ENCODE data around the gene LAPTM4A.
A peak's percentile ranks its signal among the peaks of the same experiment; 100 is the strongest.

The LAPTM4A gene

DNA sequence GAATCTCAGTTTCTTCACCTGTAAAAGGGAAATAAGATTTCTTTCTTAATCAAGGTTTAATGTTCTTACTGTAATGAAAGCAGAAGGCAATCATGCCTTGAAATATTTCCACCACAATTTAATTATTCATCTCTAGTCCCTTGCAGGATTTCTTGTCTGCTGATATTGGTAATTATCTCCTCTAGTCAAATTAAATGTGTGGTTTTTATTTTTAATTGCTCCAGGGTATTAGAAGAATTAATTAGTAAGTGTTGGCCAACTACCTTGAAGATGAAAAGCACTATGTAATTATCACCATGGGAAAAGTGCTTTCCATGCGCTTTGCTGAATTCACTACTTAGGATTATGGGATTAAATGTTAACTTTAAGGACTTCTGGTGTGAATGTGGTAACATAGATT lies 8.7 kb upstream of the LAPTM4A start:
- H3K9me3 ChIP-seq (replicated peaks in 1 of 11): peaks cover 0 to 9% (median 4%) of the 10 kb centered on the region in 11 experiments; a peak in 1 of 22 replicates
- no peak overlapping the region for H3K27ac ChIP-seq
- H3K4me2 ChIP-seq: no peak overlapping the region
- H4K20me1 ChIP-seq: no peaks in the 10 kb centered on the region
- H3K36me3 ChIP-seq: no peaks in the 10 kb centered on the region
- no peaks in the 10 kb centered on the region for H3K4me1 ChIP-seq
- H3K4me3 ChIP-seq: no peak overlapping the region
- TF ChIP-seq Cebpa-rat (IDR thresholded peaks at IDR 0.05): no peak
- H3K27me3 ChIP-seq: no peaks in the 10 kb centered on the region
- no peak overlapping the region for H3K9ac ChIP-seq

DNA sequence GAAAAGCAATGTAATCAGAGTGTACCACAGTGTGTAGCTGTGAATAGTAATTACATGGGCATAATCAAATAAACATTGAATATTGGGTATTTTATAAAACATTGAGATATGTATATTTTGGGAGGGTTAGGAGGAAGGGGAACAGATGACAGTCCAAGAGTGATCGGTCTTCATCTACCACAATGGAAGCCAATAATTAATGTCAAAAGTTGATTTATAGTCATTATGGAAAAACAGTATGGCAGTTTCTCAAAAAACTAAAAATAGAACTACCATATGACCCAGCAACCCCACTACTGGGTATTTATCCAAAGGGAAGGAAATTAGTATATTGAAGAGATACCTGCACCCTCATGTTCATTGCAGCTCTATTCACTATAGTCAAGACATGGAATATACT lies 5.8 kb upstream of the LAPTM4A start:
- no peaks in the 10 kb centered on the region for H3K27me3 ChIP-seq
- peaks cover 7 to 12% (median 8%) of the 10 kb centered on the region in 10 experiments for H3K4me1 ChIP-seq
- no peak overlapping the region for H3K4me3 ChIP-seq
- H3K4me2 ChIP-seq: no peak overlapping the region
- H3K27ac ChIP-seq: no peak overlapping the region
- no peak overlapping the region for H3K9ac ChIP-seq
- no peaks in the 10 kb centered on the region for H4K20me1 ChIP-seq
- no peaks in the 10 kb centered on the region for H3K36me3 ChIP-seq
- no peak for TF ChIP-seq Cebpa-rat (IDR thresholded peaks at IDR 0.05)
- H3K9me3 ChIP-seq (replicated peaks in 1 of 11): no peaks in the 10 kb centered on the region

DNA sequence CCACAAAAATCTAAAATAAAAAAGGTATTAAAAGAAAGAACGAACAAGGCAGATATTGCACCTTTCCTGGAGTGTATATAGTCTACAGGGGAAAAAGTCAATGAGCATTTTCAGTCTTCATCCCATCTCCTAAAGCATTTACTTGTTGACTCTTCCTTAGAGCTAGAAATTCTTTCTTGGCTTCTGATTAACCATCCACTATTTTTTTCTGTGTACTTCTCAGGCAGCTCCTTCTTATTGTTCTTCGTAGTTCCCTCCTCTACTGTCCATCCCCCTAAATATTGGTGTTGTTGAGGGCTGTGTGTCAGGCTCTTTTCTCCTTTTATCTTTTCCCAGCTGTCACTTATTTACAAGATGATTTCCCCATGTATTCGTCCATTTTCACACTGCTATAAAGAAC lies 3.5 kb upstream of the LAPTM4A start:
- Histone ChIP-seq H3K27ac (no peak overlapping the region), H3K4me3 (no peak overlapping the region), H3K36me3 (no peaks in the 10 kb centered on the region), H3K4me1 (peaks cover 10 to 14% (median 11%) of the 10 kb centered on the region in 10 experiments), H3K9ac (no peak overlapping the region), H3K9me3 (replicated peaks in 1 of 11) (no peaks in the 10 kb centered on the region), H4K20me1 (peaks cover 0 to 6% (median 0%) of the 10 kb centered on the region in 11 experiments; a peak in 1 of 22 replicates), H3K27me3 (no peaks in the 10 kb centered on the region), H3K4me2 (no peak overlapping the region)
- TF ChIP-seq Cebpa-rat (IDR thresholded peaks at IDR 0.05): no peak

DNA sequence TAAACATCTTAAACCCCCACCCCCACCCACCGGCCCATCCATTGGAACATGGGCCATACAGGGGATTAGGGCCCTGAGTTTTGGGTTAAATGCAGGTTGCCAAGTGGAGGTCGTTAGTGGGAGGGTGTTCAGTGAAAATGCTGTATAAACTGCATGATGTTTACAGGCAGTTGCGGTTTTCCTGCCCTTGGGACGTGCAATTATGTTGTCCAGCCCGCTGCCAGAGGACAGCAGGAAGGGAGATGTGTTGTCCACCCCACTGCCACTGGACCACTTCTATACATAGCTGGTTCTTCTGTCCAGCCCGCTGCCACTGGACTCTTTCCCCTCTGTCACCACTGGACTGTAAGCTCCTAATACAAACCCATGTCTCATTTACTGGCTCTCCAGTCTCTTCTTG lies 2.7 kb upstream of the LAPTM4A start:
- no peaks in the 10 kb centered on the region for H3K27me3 ChIP-seq
- TF ChIP-seq Cebpa-rat (IDR thresholded peaks at IDR 0.05): no peak
- no peak overlapping the region for H3K4me2 ChIP-seq

DNA sequence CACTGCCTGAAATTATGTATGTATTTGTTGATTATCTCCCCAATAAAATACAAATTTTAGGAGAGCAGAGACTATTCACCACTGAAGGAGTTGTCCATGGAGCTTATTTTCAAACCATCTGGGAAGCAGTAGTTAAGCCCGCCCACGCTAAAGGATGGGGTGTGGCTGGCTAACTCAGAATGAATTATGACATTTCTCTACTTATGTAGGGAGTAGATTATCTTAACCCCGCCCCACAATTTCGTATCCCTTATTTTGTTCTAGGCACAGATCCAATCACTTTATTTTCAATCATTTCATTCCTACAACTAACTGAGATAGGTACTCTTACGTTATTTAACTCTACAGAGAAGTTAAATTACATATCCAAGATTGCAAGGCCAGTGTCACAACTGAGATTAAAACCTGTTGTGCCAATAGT lies 1.4 kb upstream of the LAPTM4A start:
- Histone ChIP-seq H3K9me3 (replicated peaks in 1 of 11) (no peaks in the 10 kb centered on the region), H3K27ac (peak overlapping the region in 4 of 11 experiments; percentile 92 to 99 (median 96); a peak in 7 of 22 replicates), H4K20me1 (peaks cover 0 to 18% (median 1%) of the 10 kb centered on the region in 11 experiments; a peak in 7 of 22 replicates), H3K9ac (peak overlapping the region in 3 of 11 experiments; percentile 94 to 96 (median 95); a peak in 6 of 22 replicates), H3K4me3 (peak overlapping the region in 7 of 10 experiments; percentile 79 to 94 (median 84); a peak in 8 of 20 replicates), H3K36me3 (peaks cover 0 to 7% (median 0%) of the 10 kb centered on the region in 11 experiments; a peak in 2 of 22 replicates), H3K27me3 (no peaks in the 10 kb centered on the region), H3K4me1 (peaks cover 22 to 28% (median 24%) of the 10 kb centered on the region in 10 experiments), H3K4me2 (peak overlapping the region; percentile 73 to 97 (median 83))
- TF ChIP-seq Cebpa-rat (IDR thresholded peaks at IDR 0.05): no peak

More for the DNA sequence above, 2.7 kb upstream of the LAPTM4A start:
- Histone ChIP-seq H4K20me1 (peaks cover 0 to 6% (median 0%) of the 10 kb centered on the region in 11 experiments; a peak in 3 of 22 replicates), H3K27ac (no peak overlapping the region), H3K9me3 (replicated peaks in 1 of 11) (no peaks in the 10 kb centered on the region), H3K36me3 (no peaks in the 10 kb centered on the region), H3K4me3 (no peak overlapping the region), H3K9ac (no peak overlapping the region), H3K4me1 (peaks cover 10 to 16% (median 13%) of the 10 kb centered on the region in 10 experiments)

GRCh38 chr2:20052229-20052851 lies 912 bp upstream of the LAPTM4A start:
- Histone ChIP-seq H3K27ac (peak overlapping the region; percentile 88 to 99 (median 92)), H3K36me3 (peaks cover 0 to 10% (median 0%) of the 10 kb centered on the region in 11 experiments; a peak in 2 of 22 replicates), H3K4me1 (peaks cover 23 to 32% (median 28%) of the 10 kb centered on the region in 10 experiments), H3K4me2 (peak overlapping the region; percentile 73 to 97 (median 83)), H4K20me1 (peaks cover 0 to 23% (median 5%) of the 10 kb centered on the region in 11 experiments; a peak in 8 of 22 replicates), H3K9me3 (replicated peaks in 1 of 11) (no peaks in the 10 kb centered on the region), H3K27me3 (no peaks in the 10 kb centered on the region), H3K4me3 (peak overlapping the region; percentile 79 to 96 (median 84)), H3K9ac (peak overlapping the region; percentile 87 to 96 (median 92))
- TF ChIP-seq Cebpa-rat (IDR thresholded peaks at IDR 0.05): no peak

- peak overlapping the region; percentile 79 to 96 (median 84) for H3K4me3 ChIP-seq
- H3K4me1 ChIP-seq: peaks cover 23 to 42% (median 29%) of the 10 kb centered on the region in 10 experiments
- peak overlapping the region; percentile 77 to 95 (median 89) for H3K4me2 ChIP-seq
- peaks cover 0 to 16% (median 4%) of the 10 kb centered on the region in 11 experiments; a peak in 9 of 22 replicates for H3K36me3 ChIP-seq
- H3K9me3 ChIP-seq (replicated peaks in 1 of 11): no peaks in the 10 kb centered on the region
- peaks cover 0 to 36% (median 16%) of the 10 kb centered on the region in 11 experiments; a peak in 15 of 22 replicates for H4K20me1 ChIP-seq
- H3K9ac ChIP-seq: peak overlapping the region; percentile 87 to 96 (median 92)
- no peak for TF ChIP-seq Cebpa-rat (IDR thresholded peaks at IDR 0.05)
- no peaks in the 10 kb centered on the region for H3K27me3 ChIP-seq
- peak overlapping the region; percentile 88 to 99 (median 92) for H3K27ac ChIP-seq
Observed at GRCh38 chr2:20050646-20051531, 539 bp downstream of the LAPTM4A start.

DNA sequence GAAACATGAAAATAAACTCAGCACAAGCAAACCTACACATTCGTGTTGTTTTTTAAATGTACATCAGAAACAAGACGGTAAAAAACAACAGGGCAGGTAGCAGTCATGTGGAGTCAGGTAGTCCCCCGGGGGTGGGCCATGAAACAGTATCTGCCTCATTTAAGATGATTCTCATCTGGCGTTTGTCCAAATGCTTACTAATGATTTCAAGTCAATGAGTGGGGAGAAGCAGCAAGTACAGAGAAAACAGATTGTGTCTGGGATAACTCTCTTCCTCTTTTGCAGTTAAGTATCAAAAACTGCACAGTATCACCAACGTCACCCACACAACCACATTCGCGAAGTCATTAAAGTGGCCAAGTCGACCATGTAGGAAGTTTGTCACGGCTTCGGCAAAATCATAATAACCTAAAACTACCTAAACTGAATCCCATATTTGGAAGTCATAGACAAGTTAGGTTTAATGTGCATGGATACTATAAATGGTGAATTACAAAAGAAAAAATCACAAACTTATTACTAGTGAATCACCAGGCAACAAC lies 1.3 kb downstream of the LAPTM4A start:
- Histone ChIP-seq H4K20me1 (peaks cover 7 to 44% (median 23%) of the 10 kb centered on the region in 11 experiments; a peak in 20 of 22 replicates), H3K27me3 (no peaks in the 10 kb centered on the region), H3K4me1 (peaks cover 23 to 49% (median 29%) of the 10 kb centered on the region in 10 experiments), H3K4me3 (peak overlapping the region; percentile 79 to 96 (median 84)), H3K9me3 (replicated peaks in 1 of 11) (no peaks in the 10 kb centered on the region), H3K4me2 (peak overlapping the region; percentile 77 to 95 (median 89)), H3K36me3 (peaks cover 7 to 23% (median 11%) of the 10 kb centered on the region in 11 experiments; a peak in 18 of 22 replicates), H3K9ac (peak overlapping the region; percentile 87 to 96 (median 92)), H3K27ac (peak overlapping the region; percentile 88 to 99 (median 92))
- TF ChIP-seq Cebpa-rat (IDR thresholded peaks at IDR 0.05): no peak

Data from BLaER1 treated with 17β-estradiol and CSF1 and Interleukin-3, amounts not matched to agents 10 nM and 100 nM (cell line).